Ammon's horn (tissue), 1 donor: ENCODE measurements around the gene LBHD2.

ENCODE experiments used
- DNase-seq: peaks from one replicate; pipeline ENCODE4 v3.0.0-alpha.2; 2016; ENCODE audit warnings: low spot score

The LBHD2 gene

GRCh38 chr14:103121121-103121845 is 37.3 kb downstream of the LBHD2 start:
- peak; percentile 50 for DNase-seq

- no peak for DNase-seq
Observed at GRCh38 chr14:103121846-103122584, 38.0 kb downstream of the LBHD2 start.

DNA sequence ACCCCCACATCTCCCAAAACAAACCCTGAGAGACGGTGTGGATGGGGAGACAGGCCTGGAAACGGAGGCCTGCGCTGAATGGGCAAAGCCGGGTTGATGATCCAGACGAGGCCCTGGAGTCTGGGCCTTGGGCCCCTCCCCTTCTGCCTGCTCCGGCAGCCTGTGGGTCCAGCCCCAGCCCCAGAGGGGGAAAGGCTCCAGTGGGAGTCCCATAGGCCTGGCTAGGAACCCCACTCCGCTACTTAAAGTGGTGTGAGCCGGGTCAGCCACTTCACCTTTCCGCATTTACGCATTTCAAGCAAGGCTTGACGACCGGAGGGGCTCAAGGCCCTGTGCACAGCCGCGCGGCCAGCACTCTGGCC is 38.6 kb downstream of the LBHD2 start:
- no peak for DNase-seq

DNA sequence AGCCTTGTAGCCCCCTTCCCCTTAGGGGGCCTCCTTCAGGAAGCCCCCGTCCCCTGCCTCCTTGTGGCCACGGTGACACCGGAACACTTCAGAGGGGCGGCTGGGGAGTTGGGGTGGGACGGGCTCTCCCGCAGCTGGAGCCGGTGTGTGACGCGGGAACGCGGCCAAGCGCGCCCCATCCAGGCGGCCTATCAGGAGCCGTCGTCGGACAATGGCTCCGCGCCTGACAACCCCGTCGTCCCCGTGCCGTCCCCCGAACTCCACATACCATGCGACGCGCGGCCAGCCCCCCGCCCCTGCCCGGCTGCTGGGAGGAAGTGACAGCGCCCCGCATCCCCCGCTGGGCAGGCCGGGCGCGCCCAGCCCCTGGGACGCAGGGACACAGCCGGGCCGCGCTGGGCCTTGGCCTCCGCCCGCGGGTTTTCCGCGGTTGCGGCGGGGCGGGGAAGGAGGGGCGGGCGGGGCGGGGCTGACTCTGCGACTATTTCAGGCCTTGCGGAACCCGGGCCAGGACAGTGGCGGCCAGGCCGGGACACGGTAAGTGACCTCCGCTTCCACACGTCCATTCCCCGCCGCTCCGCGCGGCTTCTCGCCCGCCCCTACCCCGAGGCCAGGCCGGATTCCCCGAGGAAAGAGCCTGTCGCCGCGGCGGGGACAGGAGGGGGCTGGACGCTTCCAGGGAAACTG is 39.1 kb downstream of the LBHD2 start, which contains the start of gene TNFAIP2:
TSS of gene TNFAIP2 (plus strand) at position 515 of the 687 bp plus-strand sequence. CDS start 2,997 bp downstream, outside the sequence.
- no peak for DNase-seq

GRCh38 chr14:103123634-103124500 is 39.9 kb downstream of the LBHD2 start:
- DNase-seq = no peak

DNA sequence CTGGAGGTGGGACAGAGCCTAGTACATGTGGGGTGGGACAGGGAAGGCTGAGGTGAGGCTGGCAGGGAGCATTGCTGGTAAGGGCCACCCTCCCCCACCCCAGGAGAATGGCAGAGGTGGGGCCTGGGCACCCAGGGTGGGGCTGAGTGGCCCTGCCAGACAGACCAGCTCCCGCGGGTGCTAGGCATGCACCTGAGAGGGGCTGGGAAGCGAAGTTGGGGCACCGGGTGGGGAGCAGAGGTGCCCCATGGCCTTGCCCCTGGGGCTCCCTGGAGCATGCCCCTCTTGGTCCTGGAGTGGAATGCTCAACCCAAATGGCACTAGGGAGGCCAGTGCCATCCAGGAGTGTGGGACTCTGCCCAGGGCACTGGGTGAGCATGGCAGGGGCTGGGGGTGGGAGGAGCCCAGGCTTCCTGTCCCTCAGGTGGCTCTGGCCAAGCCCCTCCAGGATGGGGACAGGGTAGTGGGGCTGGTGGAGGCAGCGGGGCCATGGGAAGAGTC is 40.5 kb downstream of the LBHD2 start:
- DNase-seq = no peak

DNA sequence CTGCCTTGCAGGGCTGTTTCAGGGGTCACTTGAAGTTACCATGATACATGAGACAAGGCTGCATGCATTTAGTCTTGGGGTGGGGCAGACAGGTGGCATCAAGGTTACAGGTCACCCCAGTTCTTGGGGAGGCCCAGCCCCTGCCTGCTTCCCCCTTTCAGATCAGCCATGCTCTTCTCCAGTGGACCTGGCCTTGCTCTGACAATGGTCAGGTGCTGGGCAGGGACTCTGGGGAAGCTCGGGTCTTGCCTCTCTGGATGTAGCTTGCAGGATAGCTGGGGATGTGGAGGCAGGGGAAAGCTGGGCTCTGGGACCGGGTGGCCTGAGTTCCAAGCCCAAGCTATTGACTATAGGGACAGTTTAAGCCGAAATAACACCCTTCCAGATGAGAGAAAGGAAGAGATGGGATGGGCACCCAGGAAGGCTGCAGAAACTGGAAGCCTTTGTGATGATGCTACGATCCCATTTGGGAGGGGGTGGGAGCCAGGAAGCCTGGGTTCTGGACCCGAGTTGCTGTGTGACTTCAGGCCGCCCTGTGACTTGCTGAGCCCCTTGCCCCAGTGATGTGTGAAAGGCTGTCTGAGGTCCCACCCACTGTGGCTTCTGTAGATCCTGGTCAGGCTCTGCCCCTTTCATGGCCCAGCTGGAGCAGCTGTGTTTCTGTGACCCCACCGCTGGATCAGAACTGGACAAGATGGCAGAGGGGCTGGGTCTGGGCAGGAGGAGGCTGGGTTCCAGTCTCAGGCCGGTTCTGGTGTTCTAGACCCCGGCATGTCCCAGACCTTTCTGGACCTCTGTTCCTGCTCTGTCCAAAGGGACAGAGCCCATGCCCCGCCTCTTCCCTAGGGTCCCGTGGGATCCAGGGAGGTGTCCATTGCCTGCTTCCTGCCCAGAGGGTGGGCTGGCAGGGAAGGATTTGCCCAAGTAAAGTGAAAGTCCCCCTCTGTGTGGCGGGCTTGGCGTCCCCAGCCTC is 41.4 kb downstream of the LBHD2 start:
- no peak for DNase-seq

DNA sequence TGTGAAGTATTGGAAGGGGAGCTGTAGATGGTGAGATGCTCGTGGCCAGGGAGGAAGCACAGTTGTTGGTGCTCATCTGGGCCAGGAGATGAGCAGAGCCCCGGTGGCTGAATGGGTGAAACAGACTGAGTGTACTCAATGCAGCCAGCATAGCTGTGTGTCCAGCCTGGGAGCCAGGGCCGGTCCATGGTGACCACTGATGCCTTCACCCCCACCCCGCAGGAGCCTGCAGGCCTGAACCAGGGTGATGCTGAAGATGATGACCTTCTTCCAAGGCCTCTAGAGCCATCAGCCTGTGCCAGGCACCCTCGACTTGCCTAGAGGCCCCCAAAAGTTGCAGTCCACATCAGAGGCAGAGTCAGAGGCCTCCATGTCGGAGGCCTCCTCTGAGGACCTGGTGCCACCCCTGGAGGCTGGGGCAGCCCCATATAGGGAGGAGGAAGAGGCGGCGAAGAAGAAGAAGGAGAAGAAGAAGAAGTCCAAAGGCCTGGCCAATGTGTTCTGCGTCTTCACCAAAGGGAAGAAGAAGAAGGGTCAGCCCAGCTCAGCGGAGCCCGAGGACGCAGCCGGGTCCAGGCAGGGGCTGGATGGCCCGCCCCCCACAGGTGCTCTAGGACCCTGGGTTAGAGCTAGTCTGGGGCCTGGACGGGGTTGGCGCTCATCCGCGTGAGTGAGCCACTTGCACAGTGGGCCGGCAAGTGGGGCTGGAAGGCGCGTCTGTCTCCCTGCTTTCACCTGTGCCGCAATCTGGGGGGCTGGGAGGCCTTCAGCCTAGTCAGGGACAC is 42.3 kb downstream of the LBHD2 start:
- no peak for DNase-seq

GRCh38 chr14:103126873-103127304 is 42.9 kb downstream of the LBHD2 start:
- DNase-seq = no peak

DNA sequence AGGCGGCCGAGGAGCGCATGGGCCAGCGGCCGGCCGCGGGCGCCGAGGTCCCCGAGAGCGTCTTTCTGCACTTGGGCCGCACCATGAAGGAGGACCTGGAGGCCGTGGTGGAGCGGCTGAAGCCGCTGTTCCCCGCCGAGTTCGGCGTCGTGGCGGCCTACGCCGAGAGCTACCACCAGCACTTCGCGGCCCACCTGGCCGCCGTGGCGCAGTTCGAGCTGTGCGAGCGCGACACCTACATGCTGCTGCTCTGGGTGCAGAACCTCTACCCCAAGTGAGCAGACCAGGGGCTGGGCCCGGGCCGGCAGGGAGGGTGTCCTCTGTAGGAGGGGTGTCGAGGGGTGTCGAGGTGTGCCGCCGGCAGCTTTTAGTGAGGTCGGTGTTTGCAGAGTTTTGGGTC is 43.3 kb downstream of the LBHD2 start:
- no peak for DNase-seq

- DNase-seq = no peak
Observed at GRCh38 chr14:103127861-103128598, 44.0 kb downstream of the LBHD2 start.

- no peak for DNase-seq
Observed at GRCh38 chr14:103128631-103129300, 44.8 kb downstream of the LBHD2 start.

GRCh38 chr14:103129301-103130016 is 45.4 kb downstream of the LBHD2 start:
- no peak for DNase-seq

GRCh38 chr14:103130017-103130764 is 46.2 kb downstream of the LBHD2 start:
- no peak for DNase-seq

GRCh38 chr14:103130965-103131364 is 47.0 kb downstream of the LBHD2 start:
- DNase-seq = no peak

- no peak for DNase-seq
Observed at GRCh38 chr14:103131580-103131979, 47.6 kb downstream of the LBHD2 start.
